HG03571 (cell line): ENCODE results near the gene TET1.
"Not testable (repeated sequence)": the region's sequence is repeated elsewhere in the genome, so short reads cannot be mapped to it uniquely, and the experiment has no call there.

Experiments
- ATAC-seq: cut with Tn5 transposase; IDR thresholded peaks from one replicate; pipeline ENCODE4 v1.9.1; 2021; ENCODE audit not compliant: unreplicated experiment

Gene TET1

GRCh38 chr10:68696018-68696417 is 135.9 kb downstream of the TET1 start:
- ATAC-seq, result no peak

- ATAC-seq, result no peak
Observed at GRCh38 chr10:68697106-68697505, 137.0 kb downstream of the TET1 start.

GRCh38 chr10:68700197-68700596 is 140.1 kb downstream of the TET1 start:
- ATAC-seq, result no peak

GRCh38 chr10:68705548-68705947 is 145.4 kb downstream of the TET1 start:
- no peak for ATAC-seq

- ATAC-seq, result not testable (repeated sequence)
Observed at GRCh38 chr10:68708987-68709386, 148.8 kb downstream of the TET1 start.

- not testable (repeated sequence) for ATAC-seq
Observed at GRCh38 chr10:68713065-68713464, 152.9 kb downstream of the TET1 start.

GRCh38 chr10:68717435-68717834 is 157.3 kb downstream of the TET1 start:
- ATAC-seq, result no peak

GRCh38 chr10:68720793-68721672 is 160.9 kb downstream of the TET1 start, which contains the start of gene CCAR1:
Gene CCAR1 (plus strand): TSS chr10:68721239. CDS start chr10:68722505, 1,266 bp downstream.
- ATAC-seq, result peak; percentile 99

GRCh38 chr10:68721673-68722335 is 161.7 kb downstream of the TET1 start:
- peak; percentile 5 for ATAC-seq

- ATAC-seq, result no peak
Observed at GRCh38 chr10:68725016-68725415, 164.9 kb downstream of the TET1 start.

- ATAC-seq, result no peak
Observed at GRCh38 chr10:68727146-68727545, 167.0 kb downstream of the TET1 start.

GRCh38 chr10:68732651-68733050 is 172.5 kb downstream of the TET1 start:
- ATAC-seq, result no peak

GRCh38 chr10:68734349-68734748 is 174.2 kb downstream of the TET1 start:
- no peak for ATAC-seq

GRCh38 chr10:68735119-68735518 is 175.0 kb downstream of the TET1 start:
- no peak for ATAC-seq

GRCh38 chr10:68735739-68736138 is 175.6 kb downstream of the TET1 start:
- not testable (repeated sequence) for ATAC-seq

GRCh38 chr10:68740676-68741075 is 180.5 kb downstream of the TET1 start:
- ATAC-seq, result not testable (repeated sequence)

GRCh38 chr10:68742397-68742796 is 182.3 kb downstream of the TET1 start:
- no peak for ATAC-seq
